Embryonic facial prominence (tissue), 1 donor: ENCODE results near the gene KCNQ2.

Source experiments
- DNase-seq: peaks from one replicate; pipeline ENCODE4 v3.0.0-alpha.2; 2016; ENCODE audit errors: extremely low spot score

Gene KCNQ2

DNA sequence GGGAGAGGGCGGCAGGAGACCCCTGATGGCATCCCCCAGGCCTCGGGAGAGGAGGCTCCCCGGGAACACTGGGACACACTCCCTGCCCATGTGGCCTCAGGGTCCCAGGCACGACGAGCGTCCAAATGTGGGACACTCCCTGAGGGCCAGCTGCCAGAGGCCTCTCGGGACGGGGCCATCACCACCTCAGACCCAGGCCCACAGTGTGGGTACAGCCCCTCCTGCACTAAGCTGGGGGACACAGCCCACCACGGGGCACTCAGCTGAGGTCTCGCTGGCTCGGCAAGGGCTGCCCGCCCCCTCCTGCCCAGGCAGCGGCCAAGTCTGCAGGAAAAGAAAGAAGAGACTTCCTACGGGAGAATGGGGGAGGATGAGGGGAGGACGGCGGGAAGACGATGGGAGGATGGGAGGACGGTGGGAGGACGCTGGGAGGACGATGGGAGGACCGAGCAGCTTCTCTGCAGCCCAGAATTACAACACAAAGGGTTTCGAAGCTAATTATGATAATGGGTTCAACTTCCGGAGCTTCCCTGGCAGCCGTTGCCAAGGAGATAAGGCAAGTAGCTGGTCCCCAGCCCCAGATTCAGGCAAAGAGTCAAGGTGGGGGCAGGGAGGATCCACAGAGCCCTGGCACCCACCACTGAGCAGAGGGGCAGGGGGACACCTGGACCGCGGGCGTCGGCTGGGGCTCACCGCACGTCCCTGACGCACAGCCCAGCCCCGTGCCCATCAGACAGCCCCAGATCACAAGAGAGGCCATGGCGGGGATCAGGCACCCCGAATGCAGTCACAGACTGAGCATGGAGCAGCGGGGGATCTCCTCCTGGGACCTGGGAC is 17.5 kb downstream of the KCNQ2 start:
- DNase-seq, result no peak

DNA sequence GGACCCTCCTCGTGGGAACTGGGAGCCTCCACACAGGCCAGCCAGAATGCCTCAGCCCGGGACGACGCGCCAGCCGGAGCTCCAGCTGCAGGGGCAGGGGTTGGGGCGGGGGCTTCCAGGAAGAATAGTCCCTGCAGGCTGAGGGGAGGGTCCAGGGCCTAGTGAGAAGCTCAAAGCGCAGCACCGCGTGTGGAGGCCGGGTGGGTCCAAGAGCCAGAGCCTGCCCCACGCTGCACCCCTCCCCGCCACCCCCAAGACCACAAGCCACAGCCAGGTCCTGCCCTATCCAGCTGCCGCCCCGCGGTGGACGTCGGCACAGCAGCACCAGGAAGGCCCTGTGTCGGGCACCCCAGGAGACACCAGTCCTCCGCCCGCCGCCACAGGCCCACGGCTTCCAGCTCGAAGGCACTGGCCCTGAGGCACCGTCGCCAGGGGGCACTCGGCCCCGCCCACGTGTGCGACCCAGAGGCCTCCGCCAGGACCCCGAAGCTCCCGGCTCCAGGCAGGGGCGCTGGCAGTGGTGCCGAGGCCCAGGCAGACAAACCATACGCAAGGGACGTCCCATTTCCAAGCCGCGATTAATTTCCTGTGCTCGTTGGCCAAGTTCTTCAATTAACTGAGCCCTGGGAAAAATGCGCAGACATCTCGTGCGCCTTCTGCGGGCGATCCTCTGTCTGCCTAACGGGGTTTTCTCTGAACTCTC is 19.5 kb downstream of the KCNQ2 start:
- DNase-seq, result no peak

DNA sequence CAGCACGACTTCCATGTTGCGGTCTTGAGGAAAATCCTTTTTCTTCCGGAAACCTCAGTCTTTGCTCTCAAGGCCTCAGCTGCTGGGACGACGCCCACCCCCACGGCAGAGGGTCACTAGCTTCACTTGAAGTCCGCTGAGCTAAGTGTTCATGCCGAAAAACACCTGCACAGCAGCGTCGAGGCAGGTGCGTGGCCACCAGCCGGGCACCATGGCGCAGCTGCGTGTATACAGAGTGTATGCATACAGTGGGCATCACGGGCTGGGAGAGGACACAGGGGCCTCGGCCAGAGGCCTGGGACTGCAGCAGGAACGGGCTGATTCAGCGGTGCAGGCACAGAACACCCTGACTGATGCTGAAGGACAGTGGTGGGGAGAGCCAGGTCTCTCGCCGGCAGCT is 20.1 kb downstream of the KCNQ2 start:
- no peak for DNase-seq

DNA sequence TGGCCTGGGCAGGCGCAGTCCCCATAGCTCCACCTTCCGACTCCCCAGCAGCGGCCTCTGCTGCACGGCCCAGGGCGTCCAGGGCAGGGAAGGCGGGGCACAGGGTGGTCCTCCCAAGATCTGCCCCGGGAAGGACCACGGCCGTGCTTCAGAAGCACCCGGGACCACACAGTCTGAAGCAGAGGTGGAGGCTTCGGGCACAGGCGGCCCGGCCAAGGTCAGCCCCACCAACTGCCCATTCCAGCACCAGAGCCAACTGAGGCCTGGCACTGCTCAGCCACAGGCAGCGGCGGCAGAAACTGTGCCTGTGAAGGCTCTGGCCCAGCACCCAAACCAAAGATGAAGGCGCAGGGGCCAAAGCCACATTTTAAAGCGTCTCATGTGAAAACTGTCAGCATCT is 20.6 kb downstream of the KCNQ2 start:
- no peak for DNase-seq

DNA sequence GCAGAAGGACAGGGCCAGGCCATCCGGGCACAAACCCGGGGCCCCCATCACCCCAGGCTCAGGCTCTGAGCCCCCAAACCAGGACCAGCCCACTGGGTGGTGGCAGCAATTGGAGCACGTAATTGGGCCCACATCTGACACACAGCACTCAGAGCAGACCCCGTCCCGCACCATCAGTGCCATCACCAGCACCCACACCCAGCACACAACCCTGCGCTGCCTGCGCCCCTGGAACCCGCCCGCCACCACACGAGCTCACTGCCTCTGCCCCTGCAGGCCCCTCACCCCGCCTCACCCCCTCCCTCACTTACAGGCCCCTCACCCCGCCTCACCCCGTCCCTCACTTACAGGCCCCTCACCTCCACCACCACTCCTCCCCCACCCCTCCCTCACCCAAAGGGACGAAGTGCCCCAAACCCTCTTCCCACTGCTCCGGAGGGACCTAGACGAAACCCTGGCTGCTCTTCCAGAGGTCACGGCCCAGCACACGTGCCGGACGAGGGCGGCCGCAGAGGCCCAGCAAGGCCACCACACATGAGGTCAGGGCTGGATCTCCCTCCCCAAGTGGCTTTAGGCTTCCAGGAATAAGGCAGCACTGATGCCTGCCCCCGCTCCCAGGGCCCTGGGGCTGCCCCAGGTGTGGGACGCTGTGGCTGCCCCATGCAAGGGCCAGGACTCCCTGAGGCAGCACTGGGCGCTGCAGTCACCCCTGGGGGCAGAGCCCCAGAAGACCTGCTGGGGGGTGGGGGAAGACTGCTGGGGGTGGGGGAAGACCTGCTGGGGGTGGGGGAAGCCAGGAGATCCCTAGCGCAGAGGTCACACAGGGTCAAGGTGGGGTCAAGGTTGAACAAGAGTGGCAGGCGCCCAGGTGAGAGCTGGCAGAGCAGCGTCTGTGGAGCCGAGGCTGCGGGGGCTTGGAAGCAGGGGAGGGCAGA is 22.4 kb downstream of the KCNQ2 start:
- no peak for DNase-seq

DNA sequence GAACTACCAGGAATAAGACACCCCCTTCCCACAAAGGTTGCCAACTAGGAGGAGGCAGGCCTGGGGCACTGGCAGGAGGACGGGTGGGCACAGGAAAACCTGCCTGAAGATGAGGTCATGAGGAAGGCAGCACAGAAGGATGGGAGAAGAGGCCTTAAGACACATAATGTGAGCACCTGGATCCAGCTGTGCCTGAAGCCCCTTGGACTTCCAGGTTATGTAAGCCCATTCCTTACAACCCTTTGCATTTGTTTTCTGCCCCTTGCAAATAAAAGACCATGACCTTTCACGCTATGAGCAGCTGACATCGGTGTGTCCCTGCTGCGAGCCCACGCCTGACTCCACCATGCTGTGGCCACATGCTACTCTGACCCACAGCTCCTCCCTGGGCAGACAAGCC is 23.4 kb downstream of the KCNQ2 start:
- DNase-seq, result no peak

DNA sequence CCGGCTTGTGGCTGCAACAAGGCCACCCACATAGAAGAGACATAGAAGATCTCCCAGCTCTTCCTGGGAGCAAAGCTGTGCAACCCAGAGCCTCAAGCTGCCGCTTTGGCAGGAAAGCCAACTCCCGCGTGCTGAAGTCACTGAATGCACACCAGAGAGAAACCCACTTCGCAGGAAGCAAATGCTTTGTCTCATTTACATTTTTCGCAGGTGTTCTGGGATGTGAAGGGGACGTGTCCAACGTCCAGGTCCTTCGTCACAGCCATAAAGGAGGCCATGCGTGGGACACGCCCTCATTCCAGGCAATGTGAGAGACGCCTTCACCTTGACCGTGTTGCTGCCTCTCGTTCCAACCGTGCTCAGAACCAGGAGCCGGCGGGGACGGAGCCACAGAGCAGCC is 24.4 kb downstream of the KCNQ2 start:
- DNase-seq, result no peak

DNA sequence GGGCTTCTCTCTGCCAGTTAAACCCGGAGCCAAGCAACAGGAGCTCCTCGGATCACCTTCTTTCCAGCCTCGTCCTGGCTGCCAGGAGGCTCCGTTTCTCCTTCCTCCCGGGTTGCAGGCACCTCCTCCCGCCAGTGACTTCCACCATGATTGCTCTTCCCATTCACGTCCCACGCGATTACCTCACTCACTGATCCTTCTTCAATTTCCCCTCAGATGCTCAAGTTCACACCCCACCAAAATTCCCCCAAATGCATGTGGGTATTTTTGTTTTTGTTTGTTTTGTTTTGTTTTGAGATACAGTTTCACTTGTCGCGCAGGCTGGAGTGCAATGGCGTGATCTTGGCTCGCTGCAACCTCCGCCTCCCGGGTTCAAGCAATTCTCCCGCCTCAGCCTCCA is 25.1 kb downstream of the KCNQ2 start:
- no peak for DNase-seq

DNA sequence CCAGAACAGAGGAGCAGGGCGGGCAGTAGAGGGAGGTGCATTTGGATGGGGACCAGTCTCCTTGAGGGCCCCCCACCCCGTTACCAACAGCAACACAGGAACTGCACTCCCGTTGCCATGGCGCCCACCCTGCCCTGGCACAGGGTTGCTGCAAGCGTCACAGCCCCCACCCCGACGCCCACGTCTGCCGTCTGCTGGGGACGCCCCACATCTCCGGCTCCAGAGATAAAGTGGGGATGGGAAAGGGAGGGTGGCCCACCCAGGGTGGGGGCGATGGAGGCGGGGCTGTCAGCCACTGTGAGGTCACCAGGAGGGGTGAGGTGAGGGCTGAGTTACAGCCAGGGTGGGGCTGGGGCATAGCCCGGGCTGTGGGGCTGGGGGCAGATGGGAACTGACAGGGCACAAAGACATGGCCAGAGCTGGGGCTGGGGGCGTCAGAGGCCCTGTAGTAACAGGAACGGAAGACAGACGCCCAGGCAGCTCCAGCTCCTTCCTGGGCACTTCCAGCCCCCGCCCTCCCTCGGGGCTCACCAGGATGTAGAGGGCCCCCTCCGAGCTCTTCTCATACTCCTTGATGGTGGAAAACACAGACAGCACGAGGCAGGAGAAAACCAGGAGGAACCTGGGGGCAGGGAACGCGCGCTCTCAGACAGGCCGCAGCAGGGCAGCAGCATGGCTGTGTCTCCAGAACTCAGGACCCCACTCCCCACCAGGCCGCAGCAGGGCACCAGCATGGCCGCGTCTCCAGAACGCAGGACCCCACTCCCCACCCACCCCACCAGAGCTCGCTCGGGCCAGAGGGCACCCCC is 26.0 kb downstream of the KCNQ2 start:
- no peak for DNase-seq

DNA sequence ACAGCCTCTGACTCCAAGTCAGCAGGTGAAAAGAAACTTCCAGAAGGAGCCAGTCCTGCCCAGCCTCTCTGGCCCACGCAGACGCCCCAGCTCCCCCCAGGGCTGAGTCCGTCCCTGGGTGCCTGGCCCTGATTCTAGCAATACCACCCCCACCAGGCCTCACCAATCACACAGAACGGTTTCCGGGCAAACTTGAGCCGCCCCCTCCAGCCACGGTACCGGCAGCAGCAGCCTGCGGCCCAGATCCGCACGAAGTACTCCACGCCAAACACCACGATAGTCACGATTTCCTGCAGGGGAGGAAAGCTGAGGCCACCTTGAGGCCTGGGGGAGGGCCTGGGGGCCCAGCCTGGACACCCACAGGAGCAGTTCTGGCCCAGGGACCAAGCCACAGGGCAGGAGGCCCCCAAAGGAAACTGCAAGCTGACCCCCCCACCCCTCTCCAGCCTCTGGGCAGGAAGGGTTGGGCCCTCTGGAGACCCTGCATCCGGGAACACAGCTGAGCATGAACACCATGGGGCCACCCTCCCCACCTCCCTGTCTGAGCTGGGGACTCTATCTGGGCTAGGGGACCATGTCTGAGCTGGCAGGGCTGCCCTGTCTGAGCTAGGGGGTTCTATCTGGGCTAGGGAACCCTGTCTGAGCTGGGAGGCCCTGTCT is 27.2 kb downstream of the KCNQ2 start:
- no peak for DNase-seq

DNA sequence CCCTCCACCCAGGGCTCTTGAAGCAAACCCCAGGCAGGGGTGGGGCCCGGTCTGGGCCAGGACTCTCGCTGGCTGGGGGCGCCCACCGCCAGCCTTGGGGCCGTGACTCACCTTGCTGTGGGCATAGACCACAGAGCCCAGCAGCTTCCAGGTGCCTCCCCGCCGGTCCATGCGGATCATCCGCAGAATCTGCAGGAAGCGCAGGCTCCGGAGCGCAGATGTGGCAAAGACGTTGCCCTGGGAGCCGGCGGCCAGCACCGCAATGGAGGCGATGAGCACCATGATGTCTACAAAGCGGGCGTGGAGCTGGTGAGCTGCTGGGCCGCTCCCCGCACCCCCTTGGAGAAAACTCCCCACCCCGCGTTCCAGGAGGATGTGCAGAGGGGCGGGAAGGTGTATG is 27.9 kb downstream of the KCNQ2 start:
- no peak for DNase-seq

DNA sequence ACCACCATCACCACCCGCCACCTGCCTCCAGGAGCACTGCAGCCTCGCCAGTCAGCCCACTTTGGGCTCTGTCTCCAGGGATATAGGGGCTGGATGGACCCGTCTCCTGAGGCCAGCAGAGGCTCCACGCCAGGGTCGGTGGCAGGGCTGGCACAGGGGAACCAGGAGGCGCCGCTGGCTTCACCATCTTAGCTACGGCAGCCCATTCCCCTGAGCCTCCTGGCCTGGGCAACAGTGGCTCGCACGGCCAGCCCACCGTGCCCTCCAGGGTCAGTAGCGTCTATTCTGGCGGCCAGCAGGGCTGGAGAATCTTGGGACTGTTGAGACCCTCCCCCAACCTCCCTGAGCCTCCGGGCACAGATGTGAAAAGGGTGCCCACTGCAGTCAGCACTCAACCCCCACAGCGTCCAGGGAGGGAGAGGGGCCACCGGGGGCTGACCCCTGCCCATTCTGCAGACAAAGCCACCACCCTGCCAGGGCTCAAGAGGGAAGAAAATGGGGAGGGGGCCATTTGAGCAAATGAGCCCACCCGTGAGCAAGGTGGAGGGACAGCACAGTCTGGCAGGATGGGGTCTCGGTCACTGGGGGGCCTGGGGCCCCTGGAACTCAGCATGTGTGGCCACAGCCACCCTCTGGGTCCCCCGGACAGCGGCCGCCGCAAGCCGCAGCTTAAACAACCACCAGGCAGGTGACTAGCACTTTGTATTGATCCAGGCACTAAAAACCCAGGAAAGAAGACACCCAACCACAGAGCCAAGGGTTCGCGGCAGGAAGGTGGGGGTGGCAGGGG is 28.7 kb downstream of the KCNQ2 start:
- DNase-seq, result no peak

DNA sequence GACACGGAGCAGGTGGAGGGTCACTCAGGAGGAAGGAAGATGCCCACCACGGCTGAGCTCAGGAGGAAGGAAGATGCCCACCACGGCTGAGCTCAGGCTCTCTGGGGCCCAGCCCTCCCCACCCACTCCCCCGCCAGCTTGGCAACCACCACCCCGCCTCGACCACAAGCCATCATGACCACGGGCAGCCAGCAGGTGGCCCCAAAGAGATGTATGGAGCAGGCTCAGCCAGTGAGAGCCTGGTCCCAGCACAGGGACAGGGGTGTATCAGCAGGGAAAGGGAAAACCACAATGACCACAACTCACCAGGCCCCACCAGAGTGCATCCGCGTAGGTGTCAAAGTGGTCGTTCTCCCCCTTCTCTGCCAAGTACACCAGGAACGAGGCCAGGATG is 30.4 kb downstream of the KCNQ2 start:
- no peak for DNase-seq

DNA sequence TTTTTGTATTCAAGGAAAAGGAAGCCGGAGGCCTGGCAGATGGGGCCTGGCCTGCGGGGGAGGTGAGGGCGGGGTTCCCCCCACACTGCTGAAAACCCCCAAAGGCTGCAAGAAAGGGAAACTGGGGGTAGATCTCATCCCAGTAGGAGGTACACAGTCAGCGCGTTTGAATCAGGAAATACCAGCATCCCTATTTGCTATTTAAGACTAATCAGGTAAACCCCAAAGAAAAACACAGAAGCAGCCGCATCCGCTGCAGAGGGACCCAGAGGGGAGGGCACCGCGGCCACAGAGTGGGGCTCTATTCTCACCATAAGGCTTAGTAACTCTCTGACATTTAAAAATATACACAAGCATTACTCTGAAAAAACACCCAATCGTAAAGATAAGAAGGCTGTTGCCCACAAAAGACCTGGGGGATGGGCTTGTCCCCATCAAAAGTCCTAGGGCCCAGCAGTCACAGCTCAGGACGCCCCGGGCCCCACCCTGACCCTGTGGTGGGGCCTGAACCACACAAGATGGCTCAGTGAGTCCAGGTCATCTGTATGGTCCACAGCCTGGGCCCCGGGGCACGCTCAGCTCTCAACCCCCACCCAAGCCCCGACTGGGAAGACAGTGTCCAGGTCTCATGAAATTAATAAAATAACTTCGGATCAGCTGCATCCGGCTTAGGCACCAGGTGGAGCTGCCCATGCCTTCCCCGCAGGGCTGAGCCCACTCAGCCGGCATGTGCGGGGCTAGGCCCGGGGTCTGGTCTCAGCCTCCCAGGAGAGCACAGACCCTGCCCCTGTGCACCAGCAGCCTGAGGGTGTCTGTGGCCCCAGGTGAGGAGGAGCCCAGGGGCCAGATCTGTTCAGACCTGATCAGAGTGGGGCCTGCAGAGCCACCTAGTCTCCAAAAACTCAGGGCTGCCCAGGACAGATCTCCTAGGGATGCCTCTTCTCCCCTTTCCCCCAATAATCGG is 31.0 kb downstream of the KCNQ2 start:
- no peak for DNase-seq

DNA sequence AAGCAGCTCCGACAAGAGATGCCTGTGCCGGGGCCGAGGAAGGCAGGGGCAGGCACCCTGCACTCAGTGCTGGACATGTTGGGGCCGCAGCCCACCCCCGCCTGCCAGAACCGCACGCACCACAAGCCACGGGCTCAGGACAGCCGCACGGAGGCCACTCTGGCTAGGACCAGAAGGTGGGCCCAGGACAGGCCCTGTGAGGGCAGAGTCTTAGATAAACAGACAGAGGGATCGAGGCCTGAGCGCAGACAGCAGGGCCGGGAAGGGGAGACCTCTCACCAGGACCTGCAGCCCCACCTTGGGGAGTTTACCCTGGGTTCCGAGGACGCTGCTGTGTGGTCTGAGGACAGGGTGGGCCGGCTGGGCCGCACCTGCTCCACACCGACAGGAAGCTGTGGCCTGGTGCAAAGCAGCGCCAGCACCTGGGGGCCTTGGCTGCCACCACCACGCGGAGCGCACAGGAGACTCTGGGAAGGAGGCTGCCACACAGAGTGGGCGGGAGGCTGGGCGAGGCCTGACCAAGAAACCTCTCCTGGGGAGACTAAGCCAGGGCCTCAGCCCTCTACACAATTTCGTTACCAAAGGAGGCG is 32.0 kb downstream of the KCNQ2 start:
- no peak for DNase-seq

DNA sequence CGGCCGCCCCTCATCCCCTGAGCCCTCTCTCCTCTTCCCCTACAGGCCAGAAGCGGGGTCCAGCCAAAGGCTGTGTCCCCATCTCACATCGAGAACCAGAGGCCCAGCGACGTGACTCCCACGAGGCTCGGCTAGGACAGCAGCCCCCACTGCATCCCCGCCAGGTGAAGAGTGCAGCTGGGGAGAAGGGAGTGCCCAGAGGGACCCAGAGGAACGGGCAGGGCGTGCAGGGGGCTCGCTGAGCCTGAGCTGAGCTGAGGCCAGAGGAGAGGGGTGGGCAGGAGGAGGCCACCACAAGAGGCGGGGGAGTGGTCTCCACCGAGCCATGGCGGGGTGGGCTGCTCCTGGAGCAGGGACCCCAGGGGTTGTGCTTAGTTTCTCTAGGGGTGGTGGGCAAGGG is 32.6 kb downstream of the KCNQ2 start:
- DNase-seq, result no peak

DNA sequence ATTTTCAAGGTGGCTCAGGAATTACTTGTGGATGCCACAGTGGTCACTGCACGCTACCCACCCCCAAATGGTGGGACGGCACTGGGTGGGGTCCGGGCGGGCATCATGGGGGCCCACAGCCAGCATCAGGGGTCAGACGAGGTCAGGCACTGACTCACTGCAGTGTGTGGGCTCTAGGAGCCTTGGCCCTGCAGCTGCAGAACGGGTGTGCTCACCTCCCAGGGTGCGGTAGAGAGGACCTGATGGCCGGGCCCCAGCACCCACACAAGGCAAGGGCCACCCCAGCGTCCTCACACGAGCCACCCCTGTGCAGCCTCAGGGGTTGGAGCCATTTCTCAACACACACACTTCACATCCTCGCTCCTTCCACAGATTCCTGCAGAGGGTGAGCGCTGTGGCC is 34.3 kb downstream of the KCNQ2 start:
- DNase-seq, result no peak

DNA sequence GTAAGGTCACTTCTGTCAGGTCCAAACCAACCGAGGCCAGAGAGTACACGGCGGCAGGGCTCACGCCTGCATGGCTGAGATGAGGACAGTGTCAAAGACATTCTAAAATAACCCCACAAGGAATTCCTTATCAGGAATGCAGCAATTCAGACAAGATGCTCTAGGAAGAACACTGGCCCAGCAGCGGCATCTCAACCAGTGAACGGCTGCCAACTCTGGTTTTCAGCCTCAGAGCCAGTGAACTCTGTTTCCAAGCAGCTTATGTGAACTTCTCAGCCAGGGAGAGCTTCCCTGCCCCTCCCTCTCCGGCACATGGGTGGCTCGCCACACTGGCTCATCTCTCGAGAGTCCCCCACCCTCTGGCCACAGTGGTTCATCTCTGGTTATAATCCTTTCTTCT is 36.9 kb downstream of the KCNQ2 start:
- DNase-seq, result no peak
